Peyer's patch (tissue), 4 donors: ENCODE measurements around the gene SPATS2. TPM values are rescaled to one million over a fixed set of nuclear protein-coding genes. Genes with fewer than 3 reads are reported as not detected.
"Not testable (repeated sequence)": the region's sequence is repeated elsewhere in the genome, so short reads cannot be mapped to it uniquely, and the experiment has no call there.

Experiments
- DNase-seq, 3 donors: peaks; one replicate each; pipeline ENCODE4 v3.0.0-alpha.2; 2017 to 2019
- H3K27ac ChIP-seq, 4 donors: fragments of 200-600 bp; sonication (generic); one replicate each; pipeline ENCODE4 v1.5.1; 2016 to 2019
- H3K27me3 ChIP-seq, 2 donors: fragments of 200-600 bp; sonication (generic); one replicate each; pipeline ENCODE4 v1.5.1; 2019
- H3K36me3 ChIP-seq, 3 donors: fragments of 200-600 bp; sonication (generic); one replicate each; pipeline ENCODE4 v1.5.1; 2016 to 2019
- H3K4me1 ChIP-seq, 4 donors: fragments of 200-600 bp; sonication (generic); one replicate each; pipeline ENCODE4 v1.5.1; 2016 to 2019
- H3K4me3 ChIP-seq, 4 donors: fragments of 200-600 bp; sonication (generic); 1 replicate in 3 of 4; 2 replicates in 1 of 4; pipeline ENCODE4 v1.5.1; 2016 to 2019; ENCODE audit warnings: mild to moderate bottlenecking in 1 of 4
- H3K9me3 ChIP-seq, 4 donors: fragments of 200-600 bp; sonication (generic); one replicate each; pipeline ENCODE4 v1.5.1; 2016 to 2019; ENCODE audit warnings: mild to moderate bottlenecking in 1 of 4
- POLR2A ChIP-seq, 2 donors: fragments of 450-650 bp; IDR thresholded peaks; one replicate each; pipeline ENCODE4 v1.5.1; 2017; ENCODE audit warnings: antibody characterized with exemption in 2 of 2, mild to moderate bottlenecking in 2 of 2, moderate library complexity in 2 of 2
- total RNA-seq, 4 donors: library from RNA; depleted of rRNA; stranded (reverse); fragments of >200 nt; gene quantifications; one replicate each; pipeline ENCODE4 v1.1.0, GENCODE V29; 2016
- TF ChIP-seq, protein P1 (sequence below), 6 experiments: fragments of 450-650 bp in 4 of 6; fragments of 200-600 bp in 2 of 6; sonication (generic) in 1 of 6; IDR thresholded peaks; one replicate each; pipeline ENCODE4 v1.5.1; 2017 to 2019; ENCODE audit warnings: antibody characterized with exemption in 6 of 6, mild to moderate bottlenecking in 3 of 6, moderate library complexity in 1 of 6

The SPATS2 gene
- total RNA-seq, 4 donors from 2014 or later, result 20.2 to 49.5 (median 24.8) TPM

DNA sequence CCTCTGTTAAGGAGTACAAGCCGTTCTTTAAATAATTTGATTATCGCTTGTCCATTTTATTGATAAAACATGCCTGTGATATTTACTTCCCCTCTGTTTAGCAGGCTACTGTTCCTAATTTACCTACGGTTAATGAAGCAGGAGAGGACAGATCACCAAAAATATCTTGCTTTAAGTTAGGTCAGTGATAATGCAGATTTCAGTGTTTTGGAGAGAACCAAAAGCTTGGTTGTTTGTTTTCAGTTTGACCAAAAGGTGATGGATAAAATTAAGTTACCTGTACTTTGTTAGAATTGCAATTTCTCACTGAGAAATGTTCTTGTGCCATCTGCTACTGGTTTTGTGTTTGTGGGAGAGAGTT, 958 bp downstream of the SPATS2 start:
- Histone ChIP-seq H3K4me3 (peak overlapping the region in 3 of 4 donors; percentile 77 to 90 (median 87)), H3K9me3 (no peaks in the 10 kb centered on the region), H3K36me3 (no peaks in the 10 kb centered on the region), H3K27me3 (no peaks in the 10 kb centered on the region), H3K4me1 (peaks cover 0 to 18% (median 0%) of the 10 kb centered on the region in 4 donors), H3K27ac (peak overlapping the region; percentile 93 to 97 (median 94))
- no peak for DNase-seq
- TF ChIP-seq POLR2A (IDR thresholded peaks at IDR 0.05), result no peak
- TF ChIP-seq, protein P1, sequence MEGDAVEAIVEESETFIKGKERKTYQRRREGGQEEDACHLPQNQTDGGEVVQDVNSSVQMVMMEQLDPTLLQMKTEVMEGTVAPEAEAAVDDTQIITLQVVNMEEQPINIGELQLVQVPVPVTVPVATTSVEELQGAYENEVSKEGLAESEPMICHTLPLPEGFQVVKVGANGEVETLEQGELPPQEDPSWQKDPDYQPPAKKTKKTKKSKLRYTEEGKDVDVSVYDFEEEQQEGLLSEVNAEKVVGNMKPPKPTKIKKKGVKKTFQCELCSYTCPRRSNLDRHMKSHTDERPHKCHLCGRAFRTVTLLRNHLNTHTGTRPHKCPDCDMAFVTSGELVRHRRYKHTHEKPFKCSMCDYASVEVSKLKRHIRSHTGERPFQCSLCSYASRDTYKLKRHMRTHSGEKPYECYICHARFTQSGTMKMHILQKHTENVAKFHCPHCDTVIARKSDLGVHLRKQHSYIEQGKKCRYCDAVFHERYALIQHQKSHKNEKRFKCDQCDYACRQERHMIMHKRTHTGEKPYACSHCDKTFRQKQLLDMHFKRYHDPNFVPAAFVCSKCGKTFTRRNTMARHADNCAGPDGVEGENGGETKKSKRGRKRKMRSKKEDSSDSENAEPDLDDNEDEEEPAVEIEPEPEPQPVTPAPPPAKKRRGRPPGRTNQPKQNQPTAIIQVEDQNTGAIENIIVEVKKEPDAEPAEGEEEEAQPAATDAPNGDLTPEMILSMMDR (IDR thresholded peaks at IDR 0.05), result no peak

DNA sequence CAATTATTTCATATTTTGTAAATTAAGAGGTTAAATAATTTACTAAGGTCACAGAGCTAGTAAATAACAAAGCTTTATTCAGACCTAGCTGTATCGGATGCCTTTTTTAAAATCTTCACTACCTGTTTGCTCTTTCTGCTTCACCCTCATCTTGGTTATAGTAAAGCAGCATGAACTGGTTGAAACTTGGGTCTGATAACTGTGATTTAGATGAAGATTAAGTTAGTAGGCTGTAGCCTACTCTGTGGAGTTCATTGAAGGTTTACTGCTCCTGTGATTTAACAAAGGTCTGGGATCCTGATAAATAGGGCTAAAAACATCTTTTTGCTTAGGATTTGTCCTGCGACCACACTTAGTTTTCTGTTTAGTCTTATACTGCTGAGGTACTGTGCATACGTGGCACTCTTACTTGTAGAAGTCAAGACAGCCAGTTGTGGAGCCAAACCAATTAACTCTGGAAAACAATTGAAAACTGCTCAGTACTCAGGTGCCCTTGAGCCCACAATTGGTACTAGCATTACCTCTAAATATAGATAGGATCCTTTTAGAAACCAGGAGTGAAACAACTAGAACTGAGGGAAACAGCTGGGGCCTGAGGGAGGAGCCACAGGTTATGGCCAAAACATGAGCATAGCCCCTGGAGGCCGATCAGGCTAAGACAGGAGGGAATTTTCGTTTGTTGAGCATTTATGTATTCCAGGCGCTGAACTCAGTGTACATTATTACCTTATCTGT, 2.3 kb downstream of the SPATS2 start:
- Histone ChIP-seq H3K4me3 (no peak overlapping the region), H3K27me3 (no peaks in the 10 kb centered on the region), H3K4me1 (peaks cover 0 to 18% (median 0%) of the 10 kb centered on the region in 4 donors), H3K27ac (peak overlapping the region in 3 of 4 donors; percentile 17 to 55 (median 28)), H3K36me3 (no peaks in the 10 kb centered on the region), H3K9me3 (no peaks in the 10 kb centered on the region)
- TF ChIP-seq POLR2A (IDR thresholded peaks at IDR 0.05), result no peak
- TF ChIP-seq, protein P1 (IDR thresholded peaks at IDR 0.05), result peak; percentile 21 to 42 (median 31)
- peak in 2 of 3 donors; percentile 52 to 63 for DNase-seq

DNA sequence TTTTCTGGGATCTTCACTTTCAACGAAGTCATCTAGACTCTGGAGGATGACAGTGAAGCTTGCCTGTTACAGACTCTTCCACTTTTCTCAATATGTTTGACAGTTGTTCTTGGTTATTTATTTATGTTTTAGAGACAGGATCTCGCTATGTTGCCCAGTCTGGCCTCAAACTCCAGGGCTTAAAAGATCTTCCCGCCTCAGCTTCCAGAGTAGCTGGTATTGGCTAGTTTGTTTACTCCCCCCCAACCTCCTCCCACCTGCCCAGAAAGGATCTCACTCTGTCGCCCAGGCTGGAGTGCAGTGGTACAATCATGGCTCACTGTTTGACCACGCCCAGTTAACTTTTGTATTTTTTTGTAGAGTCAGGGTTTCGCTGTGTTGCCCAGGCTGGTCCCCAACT, 3.3 kb downstream of the SPATS2 start:
- H3K4me1 ChIP-seq, result peaks cover 0 to 18% (median 0%) of the 10 kb centered on the region in 4 donors
- DNase-seq, result no peak
- H3K4me3 ChIP-seq, result no peak overlapping the region
- TF ChIP-seq POLR2A (IDR thresholded peaks at IDR 0.05), result no peak
- TF ChIP-seq, protein P1 (IDR thresholded peaks at IDR 0.05), result no peak
- no peak overlapping the region for H3K27ac ChIP-seq
- no peaks in the 10 kb centered on the region for H3K9me3 ChIP-seq
- H3K36me3 ChIP-seq, result no peaks in the 10 kb centered on the region
- no peaks in the 10 kb centered on the region for H3K27me3 ChIP-seq

DNA sequence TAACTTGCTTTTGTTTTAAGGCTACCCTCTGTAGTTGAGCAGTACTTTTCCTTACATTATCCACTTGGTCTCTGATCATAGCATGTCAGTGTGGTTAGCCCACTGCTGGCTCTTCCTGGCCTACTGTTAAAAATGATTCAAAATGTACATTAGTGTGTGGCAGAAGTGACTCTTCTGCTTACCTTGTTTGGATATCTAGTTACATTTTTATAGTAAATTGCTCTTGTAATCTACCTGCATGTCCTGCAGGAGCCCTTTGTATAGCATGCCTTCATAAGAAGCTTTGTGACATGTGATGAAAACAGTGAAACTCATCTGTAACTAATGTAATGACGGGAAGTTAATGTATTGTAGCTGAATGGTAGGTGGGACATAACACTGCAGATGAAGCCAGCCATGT, 8.1 kb downstream of the SPATS2 start:
- Histone ChIP-seq H3K36me3 (no peaks in the 10 kb centered on the region), H3K9me3 (no peaks in the 10 kb centered on the region), H3K27me3 (no peaks in the 10 kb centered on the region), H3K4me3 (no peak overlapping the region), H3K4me1 (no peaks in the 10 kb centered on the region), H3K27ac (no peak overlapping the region)
- DNase-seq, result no peak
- TF ChIP-seq POLR2A (IDR thresholded peaks at IDR 0.05), result no peak
- TF ChIP-seq, protein P1 (IDR thresholded peaks at IDR 0.05), result no peak

DNA sequence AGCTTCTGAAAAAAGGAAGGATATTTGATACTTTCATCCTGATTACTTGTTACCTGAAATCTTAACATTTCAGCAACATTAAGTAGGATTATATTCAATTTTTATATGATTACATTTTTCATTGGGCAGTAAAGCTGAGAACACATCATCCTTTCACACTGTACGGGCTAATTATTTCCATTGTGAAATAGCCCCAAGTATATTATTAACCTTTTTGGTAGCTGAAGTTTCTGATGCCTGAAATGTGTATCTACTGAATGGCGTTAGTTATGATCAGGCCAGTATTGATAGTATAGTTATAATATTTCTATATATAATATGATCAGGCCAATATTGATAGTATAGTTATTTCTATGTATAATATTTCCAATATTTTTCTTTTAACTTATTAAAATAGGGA, 10.1 kb downstream of the SPATS2 start:
- no peaks in the 10 kb centered on the region for H3K4me1 ChIP-seq
- no peaks in the 10 kb centered on the region for H3K36me3 ChIP-seq
- no peak overlapping the region for H3K27ac ChIP-seq
- TF ChIP-seq, protein P1 (IDR thresholded peaks at IDR 0.05), result no peak
- TF ChIP-seq POLR2A (IDR thresholded peaks at IDR 0.05), result no peak
- H3K27me3 ChIP-seq, result no peaks in the 10 kb centered on the region
- no peak for DNase-seq
- no peak overlapping the region for H3K4me3 ChIP-seq
- H3K9me3 ChIP-seq, result no peaks in the 10 kb centered on the region

DNA sequence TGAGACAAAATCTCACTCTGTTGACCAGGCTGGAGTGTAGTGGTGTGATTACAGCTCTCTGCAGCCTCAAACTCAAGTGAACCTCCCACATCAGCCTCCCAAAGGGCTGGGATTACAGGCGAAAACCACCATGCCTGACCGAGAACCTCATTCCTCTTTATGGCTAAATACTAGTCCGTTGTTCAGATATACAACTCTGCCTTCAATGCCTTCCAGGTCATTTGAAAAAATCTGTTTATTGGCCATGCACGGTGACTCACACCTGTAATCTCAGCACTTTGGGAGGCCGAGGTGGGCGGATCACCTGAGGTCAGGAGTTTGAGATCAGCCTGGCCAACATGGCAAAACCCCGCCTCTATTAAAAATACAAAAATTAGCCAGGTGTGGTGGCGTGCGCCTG, 12.9 kb downstream of the SPATS2 start:
- not testable (repeated sequence) for H3K27me3 ChIP-seq, DNase-seq, H3K36me3 ChIP-seq, H3K4me3 ChIP-seq, H3K27ac ChIP-seq, H3K9me3 ChIP-seq, H3K4me1 ChIP-seq
